ENCODE data around the gene SMPD3.

SMPD3 gene

DNA sequence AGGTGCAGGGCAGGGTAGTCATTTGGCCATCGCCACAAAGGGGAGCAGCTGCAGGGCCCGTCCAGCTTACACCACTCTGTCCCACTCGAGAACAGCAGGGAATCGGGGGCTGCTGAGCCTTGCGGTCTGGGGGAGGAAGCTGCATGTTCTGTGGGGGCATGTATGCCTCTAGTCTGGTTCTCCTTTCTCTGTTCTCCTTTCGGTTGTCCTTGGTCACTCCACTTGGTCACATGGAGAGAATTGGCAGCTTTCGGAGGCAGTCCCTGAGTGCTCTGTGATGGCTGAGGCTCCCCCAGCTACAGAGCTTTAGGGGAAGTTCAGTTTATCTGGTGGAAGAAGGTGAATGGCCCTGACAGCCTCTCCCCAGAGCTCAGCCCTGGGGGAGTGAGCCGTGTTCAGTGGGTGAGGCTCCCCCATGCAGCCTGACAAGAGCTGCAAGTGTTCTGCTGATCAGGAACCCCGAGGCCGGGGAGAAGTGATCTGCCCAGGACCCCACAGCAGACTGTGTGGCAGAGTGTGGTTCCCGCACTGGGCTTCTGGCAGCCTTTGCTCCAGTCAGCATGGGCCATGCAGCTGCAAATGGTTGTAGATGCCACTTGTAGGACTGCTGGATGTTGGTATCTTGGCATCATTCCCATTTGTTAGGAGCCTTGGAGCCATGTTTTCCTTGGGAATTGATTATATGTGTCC is 22.3 kb upstream of the SMPD3 start:
- DNase-seq, result peak; percentile 16

DNA sequence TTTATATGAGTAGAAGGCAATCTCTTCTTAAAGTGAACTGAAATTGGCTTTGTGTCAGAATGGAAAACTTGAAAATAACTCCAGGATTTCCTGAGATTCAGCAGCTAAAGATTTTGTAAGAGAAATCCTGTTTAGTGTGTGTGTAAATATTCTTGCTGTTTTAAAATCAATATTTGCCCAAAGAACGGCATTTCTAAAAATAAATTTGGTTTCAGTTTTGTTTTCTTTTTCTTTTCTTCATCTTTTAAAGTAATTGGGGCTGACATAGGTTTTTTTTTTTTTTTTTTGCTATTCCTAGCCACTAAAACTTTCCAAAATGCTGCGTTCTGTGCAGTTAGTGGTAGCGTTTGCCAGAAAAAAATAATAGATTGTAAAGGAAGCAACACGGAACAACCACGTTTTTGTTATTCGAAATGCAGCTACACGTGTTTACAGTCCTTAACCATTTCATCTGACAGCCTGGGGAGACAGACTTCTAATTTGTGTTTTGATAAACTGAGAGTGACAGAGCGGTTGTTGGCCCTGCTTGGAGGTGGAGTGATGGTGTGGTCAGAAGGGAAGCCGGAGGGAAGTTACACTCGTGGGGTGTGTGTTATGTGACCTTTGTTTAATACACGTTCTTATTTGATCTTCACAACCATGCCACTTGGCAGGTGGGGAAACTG is 21.6 kb upstream of the SMPD3 start:
- peak; percentile 32 for DNase-seq

DNA sequence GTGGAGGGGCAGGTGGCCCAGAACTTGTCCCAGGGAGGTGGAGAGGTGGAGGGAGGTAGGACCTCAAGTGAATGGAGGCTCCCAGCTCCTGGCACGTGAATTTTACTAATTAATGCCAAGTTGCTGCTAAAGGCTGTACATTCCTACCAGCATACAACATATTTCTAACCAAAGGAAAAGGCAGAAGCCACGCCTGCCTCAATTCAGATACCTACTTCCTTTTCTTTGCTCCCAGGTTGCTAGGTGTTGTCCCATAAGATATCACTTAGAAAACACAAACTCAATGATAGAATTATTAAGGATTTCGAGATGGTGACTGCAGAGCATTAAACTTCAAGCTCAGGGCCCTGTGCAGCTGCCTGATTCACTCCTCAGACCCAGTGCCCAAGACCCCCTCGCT is 20.5 kb upstream of the SMPD3 start:
- DNase-seq, result no peak

DNA sequence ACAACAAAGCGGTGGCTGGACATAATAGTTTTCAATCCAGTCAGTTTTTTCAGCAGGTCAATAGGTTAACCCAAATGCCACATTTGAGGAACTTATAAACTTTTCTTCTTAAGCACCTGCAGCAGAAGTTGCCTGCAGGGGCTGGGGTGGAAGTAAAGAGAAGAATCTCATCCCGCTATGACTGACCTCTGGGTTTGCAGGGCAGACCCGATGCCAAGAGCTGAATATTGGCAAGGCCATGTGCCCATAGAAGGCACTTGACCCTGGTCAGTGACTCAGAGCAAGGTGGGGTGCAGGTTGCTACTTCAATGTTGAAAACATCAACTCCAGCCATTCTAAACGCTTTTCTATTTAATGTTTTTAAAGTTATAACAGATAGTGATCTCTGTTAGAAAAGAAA is 17.9 kb upstream of the SMPD3 start:
- no peak for DNase-seq

DNA sequence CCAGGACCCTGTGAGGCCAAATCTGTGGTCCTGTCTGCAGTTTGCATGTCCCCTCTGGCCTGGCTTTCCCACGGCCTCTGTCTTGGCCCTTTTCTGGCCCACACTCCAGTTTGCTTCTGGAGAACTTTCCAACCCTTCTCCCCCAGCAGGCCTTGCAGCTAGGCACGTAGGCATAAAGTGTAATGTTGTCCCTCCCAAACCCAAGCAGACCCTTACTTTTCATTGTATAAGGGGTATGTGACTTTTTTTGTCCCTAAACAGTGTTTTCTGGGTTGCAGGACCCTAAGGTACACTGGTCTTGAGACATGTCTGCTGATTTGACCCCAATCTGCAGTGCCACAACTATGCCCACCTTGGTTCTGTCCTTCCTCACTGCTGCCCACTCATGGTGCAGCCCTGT is 15.6 kb upstream of the SMPD3 start:
- DNase-seq, result no peak

DNA sequence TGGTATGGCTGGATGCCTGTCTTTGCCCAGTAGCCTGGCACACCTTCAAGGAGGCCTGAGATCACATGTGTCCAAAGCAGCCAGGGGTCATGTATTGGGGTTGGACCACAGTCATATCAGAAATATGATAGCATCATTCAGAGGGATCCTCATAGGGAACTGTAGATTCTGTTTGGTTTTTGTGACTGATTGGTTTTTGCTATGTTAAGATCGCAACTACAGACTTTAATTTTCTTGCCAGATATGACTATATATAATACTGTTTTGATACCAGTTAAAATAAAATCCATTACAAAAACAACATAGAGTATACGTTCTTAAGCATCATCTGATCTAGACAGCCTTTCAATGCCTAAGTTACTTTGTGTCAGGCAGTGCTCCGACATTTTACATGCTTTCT is 11.8 kb upstream of the SMPD3 start:
- DNase-seq, result no peak

DNA sequence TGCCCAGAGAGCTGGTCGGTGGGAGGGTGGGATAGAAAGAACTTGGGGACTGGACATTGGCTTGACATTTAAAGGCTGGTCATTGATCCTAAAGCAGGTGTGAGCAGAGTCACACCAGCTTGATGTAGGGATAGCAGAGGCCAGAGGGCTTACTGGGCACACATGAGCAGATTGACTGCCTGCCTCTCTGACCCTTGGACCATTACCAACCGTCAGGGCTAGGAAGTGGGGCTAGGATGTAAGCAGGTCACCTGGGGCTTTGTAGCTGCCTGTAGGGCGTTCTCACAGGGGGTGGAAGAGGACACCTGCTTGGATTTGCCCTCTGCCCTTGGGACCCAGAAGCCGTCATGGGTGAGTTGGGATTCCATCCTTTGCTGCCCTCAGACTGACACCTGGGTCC is 11.1 kb upstream of the SMPD3 start:
- no peak for DNase-seq

DNA sequence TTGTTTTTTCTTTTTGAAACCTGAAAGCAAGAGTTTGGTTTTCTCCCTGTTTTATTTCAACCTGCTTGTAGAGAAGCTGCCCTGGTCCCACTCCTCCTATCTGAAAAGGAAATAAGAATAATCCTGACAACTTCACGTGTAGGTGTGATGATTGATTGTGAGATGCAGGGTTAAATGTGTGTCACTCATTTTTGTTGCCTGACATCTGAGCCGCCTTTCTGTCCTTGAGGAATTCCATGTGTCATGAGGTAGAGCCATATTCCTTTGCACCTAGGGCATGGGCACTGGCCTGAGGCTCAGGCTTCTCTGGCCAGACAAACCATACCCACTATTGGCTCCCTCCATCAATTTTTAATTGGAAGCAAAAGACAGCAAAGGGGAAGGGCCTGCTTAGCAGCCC is 10.2 kb upstream of the SMPD3 start:
- no peak for DNase-seq

DNA sequence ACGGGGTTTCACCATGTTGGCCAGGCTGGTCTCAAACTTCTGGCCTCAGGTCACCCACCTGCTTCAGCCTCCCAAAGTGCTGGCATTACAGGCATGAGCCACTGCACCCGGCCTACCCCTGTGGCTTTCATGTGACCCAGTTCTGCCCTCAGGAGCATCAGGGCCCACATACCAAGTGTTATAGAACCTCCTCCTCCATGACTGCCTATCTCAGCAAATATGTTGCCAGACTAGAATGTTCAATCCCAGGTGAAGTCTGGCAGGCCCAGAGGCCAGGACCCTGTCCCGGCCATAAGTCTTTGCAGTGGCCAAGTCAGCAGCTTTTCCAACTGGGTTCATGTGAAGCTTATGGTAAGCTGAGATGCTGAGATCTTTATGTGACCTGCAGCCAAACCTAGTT is 9.8 kb upstream of the SMPD3 start:
- DNase-seq, result no peak

DNA sequence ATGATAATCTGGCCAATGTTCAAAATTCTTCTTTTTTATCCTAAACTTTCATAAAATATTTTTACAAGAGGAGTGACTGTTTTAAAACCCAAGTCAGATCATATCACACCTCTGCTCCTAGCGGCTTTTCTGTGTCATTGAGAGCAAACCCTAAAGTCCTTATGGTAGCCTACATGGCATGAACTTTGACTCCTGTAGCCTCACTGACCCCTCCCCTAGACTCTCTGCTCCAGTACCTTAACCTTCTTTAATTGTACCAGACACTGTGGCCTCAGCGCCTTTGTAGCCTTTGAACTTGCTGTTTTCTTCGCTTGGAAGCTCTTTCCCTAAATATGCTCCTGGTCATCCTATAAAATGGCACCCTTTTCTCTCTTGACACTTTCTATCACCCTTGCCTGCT is 7.3 kb upstream of the SMPD3 start:
- no peak for DNase-seq

DNA sequence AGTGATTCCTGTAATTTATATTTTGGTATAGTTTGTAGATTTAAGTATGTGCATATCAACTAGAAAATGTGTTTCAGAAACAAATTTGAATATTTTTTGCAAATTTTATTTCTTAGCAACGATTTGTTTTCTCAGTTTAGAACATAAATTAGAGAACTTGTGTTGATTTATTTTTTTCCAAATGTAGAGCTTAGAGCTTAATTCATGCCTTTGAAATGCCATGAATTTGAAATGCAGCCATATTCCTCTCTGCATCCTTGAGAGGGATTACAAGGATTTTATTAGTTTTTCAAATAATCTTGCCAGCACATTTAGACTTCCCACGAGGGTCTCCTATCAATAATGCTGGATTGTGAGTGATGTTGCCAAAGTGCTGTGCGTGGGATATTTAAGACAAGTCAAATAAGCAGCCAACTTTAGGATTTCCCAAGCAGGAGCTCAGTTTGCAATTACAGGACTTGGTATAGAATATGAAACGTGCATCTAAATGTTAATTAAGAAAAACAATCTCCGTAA is 6.7 kb upstream of the SMPD3 start:
- no peak for DNase-seq

DNA sequence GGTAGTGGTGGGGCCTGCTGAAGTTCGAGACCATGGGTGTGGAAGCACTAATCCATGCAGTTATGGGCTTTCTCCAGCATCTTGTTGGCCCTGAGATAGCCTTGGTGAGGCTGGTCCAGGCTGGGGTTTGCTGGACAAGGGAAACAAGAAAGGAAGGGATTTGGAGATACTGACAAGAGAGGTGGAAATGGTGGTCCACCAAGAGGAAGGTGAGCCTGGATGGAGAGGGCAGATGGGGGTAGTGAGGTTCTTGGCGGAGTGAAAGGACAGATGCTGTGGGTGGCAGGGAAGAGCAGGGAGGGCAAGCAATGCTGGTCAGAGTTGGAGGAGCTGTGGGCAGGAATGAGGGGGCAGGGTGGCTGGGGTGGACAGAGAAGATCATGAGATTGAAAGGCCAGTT is 5.5 kb upstream of the SMPD3 start:
- DNase-seq, result no peak

DNA sequence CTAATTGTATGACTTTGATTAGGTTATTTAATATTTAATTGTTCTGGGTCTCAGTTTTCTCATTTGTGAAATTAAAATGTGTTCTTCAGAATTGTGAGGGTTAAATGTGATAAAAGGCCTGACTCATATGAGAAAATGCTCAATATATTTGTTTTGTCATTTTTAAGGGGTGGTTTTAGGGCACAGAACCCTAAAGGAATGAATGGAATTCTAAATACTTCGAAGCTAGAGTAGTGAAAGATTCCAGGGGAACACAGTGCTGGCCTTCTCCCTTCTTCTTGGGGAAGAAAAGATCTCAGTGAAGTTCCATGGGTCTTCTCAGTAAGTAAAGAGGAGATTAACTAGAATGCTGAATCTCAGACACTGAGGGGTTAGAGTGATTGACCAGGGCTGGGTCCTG is 3.9 kb upstream of the SMPD3 start:
- no peak for DNase-seq

DNA sequence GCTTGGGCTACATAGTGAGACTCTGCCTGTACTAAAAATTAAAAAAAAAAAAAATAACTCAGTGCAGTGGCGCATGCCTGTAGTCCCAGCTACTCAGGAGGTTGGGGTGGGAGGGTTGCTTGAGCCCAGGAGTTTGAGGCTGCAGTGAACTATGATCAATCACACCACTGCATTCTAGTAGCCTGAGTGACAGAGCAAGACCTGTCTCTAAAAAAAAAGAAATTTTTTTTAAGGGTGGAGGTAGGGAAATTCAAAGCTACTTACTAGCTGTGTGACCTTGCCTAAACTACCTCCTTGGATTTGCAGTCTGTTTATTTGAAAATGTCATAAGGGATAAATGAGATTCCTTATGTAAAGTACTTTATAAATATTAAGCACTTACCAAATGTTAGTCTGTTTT is 3.4 kb upstream of the SMPD3 start:
- DNase-seq, result no peak

DNA sequence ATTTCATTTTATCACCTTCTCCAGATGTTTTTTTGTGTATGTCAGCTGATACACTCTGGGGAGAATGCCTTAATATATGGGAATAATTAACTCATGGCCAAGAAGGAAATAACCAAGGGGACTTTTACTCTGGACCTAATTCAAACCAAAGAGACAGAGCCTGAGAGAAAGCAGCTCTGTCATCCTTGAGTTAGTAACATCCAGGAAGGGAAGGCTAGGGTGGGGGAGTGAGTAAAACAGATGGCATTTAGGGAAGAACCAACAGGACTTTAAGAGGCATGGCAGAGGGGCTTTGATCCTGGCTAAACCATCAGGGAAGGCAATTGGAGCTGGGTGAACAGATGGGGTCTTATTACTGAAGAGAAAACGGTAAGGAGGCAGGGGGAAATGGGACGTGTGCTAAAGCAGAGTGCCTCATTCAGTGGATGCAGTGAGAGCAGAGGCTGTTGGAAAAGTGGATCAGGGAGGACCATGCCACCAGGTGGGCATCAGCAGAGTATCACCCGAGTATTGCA is 2.5 kb upstream of the SMPD3 start:
- DNase-seq, result no peak

DNA sequence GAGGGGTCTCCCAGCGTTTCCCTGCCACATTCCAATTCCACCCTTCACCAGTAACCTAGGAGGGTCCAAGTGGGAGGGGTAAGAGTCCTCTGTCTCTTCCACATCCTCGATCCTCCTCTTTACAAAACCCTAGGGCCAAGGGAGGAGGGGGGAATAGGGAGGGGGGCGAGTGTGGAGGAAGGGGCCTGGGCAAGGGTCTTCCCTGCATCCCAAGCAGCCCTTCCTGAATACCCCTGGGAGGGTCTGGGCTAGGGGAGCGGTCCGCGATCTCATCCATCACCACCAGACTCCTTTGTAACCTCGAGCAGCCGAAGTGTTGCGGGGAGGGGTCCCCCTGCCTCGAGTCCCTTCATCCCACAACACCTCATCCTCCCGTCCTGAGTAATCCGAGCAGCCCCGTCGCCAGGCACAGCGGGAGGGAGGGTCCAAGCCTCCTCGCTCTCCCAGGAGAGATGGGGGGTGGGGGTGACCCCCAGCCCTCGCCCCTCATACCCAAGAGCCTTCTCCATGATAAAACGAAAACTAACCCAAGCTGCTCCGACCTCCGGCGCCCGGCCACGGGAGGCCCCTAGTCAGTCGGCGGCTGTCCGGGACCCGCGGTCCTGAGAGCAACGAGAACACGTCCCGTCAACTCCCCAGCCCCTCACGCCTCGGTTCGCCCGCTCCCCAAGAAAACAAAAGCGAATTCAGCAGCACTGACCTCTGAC is 502 bp downstream of the SMPD3 start:
- DNase-seq, result no peak

DNA sequence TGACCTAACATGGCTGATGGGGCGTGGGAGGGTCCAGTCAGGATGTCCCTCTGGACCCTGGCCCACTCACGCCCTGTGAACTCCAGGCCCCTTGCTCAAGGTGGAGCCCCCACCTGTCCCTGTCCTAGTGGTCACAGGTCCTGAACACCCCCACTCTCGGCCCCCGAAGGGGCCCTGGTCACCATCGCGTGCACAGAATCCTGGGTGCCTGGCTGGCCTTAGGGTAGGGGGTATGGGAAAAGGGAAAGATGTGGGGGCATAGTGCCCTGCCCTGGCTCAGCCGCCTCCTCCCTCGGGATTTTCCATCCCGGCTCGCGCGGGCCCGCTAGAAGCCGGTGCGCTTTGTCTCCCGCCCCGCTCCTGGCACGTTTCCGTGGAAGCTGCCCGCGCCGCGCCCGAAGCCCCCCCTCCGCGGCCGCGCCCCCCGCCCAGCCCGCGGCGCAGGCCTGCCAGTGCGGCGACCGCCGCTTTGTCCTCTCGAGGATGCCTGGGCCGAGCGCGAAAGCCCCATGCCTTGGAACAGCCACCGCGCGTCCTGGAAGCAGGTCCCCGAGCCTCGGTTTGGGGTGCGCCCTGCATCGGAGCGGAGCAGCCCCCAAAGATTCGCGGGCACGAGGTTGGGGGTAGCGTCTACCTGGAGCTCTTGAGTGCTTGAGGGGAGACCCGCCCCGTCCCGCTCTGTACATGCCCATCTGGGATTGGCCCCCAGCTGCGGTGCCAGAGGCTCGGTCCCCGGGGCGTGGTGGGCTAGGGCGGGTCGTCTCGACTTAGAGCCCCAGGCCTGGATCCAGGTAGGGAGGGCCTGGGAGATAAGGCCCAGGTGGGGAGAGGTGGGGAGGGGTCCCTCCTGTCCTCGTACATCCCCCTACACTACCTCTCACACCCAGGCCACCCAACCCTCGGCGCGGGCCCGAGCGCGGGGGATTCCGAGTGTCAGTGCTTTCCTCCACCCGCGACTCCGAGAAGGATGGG is 1.3 kb downstream of the SMPD3 start:
- DNase-seq, result no peak

DNA sequence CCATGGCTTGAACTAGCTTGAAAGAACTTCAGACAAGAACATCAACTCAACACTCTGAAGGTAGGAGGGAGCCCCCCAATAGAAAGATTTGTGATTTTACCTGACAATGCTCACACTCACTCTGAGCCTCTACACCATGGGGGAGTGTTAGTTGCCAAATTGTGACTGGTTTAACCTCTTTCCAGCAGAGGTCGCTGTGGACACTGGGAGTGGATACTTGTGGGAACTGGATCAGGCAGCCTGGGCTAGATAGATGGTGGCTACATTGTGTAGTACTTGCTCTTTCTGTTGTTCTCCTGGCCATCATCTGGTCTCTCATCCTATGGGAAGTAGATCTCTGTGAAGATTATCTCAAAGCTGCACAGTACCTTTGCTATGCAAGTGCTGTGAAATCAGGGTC is 2.9 kb downstream of the SMPD3 start:
- DNase-seq, result peak; percentile 61

DNA sequence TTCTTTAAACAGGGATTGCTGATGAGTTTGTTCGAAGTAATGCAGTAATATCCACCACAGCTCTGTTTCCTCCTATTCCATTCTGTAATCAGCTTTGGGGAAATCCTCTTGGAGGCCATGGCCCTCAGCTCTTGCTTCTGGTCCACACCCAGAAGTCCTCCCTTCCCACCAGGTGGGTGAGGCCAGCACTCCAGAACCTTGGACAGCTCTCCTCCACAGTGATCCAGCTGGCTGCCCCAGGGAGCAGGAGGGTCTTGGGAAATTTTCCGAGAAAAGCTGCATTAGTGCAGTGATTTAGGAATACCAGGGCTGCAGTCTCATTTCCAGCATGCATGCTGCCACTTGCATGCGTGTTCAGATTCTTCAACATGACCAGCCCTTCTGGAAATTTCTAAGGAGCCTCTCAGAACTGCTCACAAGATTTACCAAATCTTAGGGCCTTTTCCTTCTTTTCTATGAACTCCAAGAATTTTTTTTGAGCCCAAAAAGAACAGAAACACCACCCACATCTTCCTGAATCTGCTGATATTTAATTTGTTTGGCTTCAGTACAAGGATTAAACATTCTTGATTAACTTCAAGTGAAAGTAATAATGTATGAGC is 4.2 kb downstream of the SMPD3 start:
- no peak for DNase-seq

DNA sequence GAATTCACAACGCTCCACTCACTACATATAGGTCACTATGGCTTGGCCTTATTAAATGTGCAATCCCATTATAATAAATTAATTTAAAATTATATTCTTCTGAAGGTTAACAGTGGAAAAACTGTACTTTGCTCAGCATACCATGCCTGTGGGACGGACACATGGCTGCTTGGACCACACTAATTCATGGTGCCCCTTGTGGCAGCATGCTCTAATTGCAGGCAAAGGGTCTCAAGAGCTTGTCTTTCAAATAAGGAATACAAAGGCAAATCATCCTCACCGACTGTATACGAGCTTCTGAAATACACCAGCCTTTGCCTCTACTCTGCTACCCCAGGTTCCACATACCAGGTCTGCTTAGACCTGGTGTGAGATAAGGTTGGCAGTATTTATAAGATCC is 11.7 kb downstream of the SMPD3 start:
- peak; percentile 40 for DNase-seq

DNA sequence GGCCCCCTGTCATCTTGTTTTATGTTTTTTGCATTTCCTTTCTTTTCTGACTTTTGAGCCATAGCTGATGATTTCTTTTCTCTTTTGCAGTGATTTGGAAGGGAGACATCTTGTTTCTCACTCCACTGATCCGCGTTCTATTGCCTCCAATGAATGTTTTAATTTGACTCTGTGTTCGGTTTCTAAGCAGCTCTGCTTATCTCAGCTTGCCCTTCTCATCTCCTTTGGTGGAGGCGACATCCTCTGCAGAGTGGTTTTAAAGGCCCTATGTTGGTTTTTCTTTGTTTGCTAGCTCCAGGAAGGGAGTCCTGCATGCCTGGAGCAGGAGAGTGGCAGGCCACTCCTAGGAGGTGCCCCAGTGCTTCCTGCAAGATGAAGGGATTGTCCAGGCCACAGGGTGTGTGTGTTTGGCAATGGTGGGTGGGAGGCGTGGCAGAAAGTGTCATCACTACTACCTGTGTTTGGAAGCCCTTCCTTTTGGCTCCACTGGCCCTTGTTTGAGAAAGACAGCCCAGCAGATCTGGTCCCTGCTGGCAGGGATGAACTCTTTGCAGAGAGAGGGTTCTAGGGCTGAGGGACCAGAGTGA is 13.6 kb downstream of the SMPD3 start:
- DNase-seq, result no peak

DNA sequence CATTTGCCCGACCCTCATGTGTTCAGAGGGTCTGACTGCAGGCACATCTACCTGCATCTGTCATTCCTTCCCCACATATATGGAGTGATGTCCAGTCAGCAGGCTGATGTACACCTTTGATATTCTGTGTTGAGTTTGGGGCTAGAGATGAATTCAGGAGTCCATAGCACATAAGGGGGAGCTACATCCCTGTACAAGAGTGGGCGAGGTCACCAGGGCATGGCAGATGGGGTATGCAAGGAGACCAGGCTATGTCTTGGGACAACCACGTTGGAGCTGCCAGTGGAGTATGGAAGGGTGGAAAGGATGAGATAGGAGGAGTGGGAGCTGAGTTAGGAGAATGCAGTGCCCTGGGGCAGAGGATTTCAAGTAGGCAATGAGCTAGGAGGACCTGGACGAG is 15.0 kb downstream of the SMPD3 start:
- DNase-seq, result no peak
